PC-9 (cell line): ENCODE results near the gene IQCK. TPM values are rescaled to one million over a fixed set of nuclear protein-coding genes. Genes with fewer than 3 reads are reported as not detected.

Experiments
- BruUV-seq: library from RNA; stranded (reverse); fragments of 400-500 nt; replicated peaks from 2 replicates; lab custom pipeline; 2021; lab: Mats Ljungman, UMichigan
- CTCF ChIA-PET: fragments of 300-600 bp; sonication (Branson Sonifier 250); formaldehyde crosslinking; loops from one replicate; lab custom pipeline; 2022; ENCODE audit warnings: antibody characterized with exemption; lab: Charles Lee
- POLR2A ChIA-PET: fragments of 300-600 bp; sonication (Branson Sonifier 250); formaldehyde crosslinking; loops from one replicate; lab custom pipeline; 2022; ENCODE audit warnings: antibody characterized with exemption; ENCODE audit not compliant: unreplicated experiment; lab: Charles Lee
- DNase-seq, 2 experiments: peaks; one replicate each; pipeline versions ENCODE4 v3.0.0 to v3.0.0-alpha.2; 2015 to 2022; ENCODE audit warnings: mixed read lengths in 1 of 2
- H2AFZ ChIP-seq: fragments of 200-600 bp; sonication (generic); 2 replicates; pipeline ENCODE4 v1.8.1; 2017; ENCODE audit warnings: antibody characterized with exemption
- H3F3A ChIP-seq: fragments of 200-600 bp; sonication (generic); 2 replicates; pipeline ENCODE4 v1.8.1; 2017; ENCODE audit warnings: antibody characterized with exemption, mild to moderate bottlenecking, low read depth; ENCODE audit not compliant: insufficient read depth
- H3K27ac ChIP-seq: fragments of 200-600 bp; sonication (generic); 2 replicates; pipeline ENCODE4 v1.6.1; 2016; ENCODE audit warnings: mixed run types
- H3K27me3 ChIP-seq: fragments of 200-600 bp; sonication (generic); 2 replicates; pipeline ENCODE4 v1.6.1; 2016; ENCODE audit warnings: low read depth, mixed run types; ENCODE audit not compliant: insufficient read depth
- H3K36me3 ChIP-seq: fragments of 200-600 bp; sonication (generic); 2 replicates; pipeline ENCODE4 v1.6.1; 2016; ENCODE audit warnings: low read depth, mixed run types
- H3K4me1 ChIP-seq: fragments of 200-600 bp; sonication (generic); replicated peaks from 2 replicates; pipeline ENCODE4 v1.6.1; 2016; ENCODE audit warnings: mixed run types; ENCODE audit not compliant: insufficient read depth
- H3K4me2 ChIP-seq: fragments of 200-600 bp; sonication (generic); 2 replicates; pipeline ENCODE4 v1.6.1; 2017; ENCODE audit warnings: mixed run types
- H3K4me3 ChIP-seq: fragments of 200-600 bp; sonication (generic); 2 replicates; pipeline ENCODE4 v1.6.1; 2016; ENCODE audit warnings: mixed run types
- H3K79me2 ChIP-seq: fragments of 200-600 bp; sonication (generic); 2 replicates; pipeline ENCODE4 v1.6.1; 2017; ENCODE audit warnings: low read depth, mixed run types
- H3K9me2 ChIP-seq: fragments of 200-600 bp; sonication (generic); 2 replicates; pipeline ENCODE4 v1.8.1; 2017; ENCODE audit warnings: mild to moderate bottlenecking; ENCODE audit not compliant: insufficient read depth
- H3K9me3 ChIP-seq: fragments of 200-600 bp; sonication (generic); 2 replicates; pipeline ENCODE4 v1.8.1; 2016; ENCODE audit warnings: low read depth; ENCODE audit not compliant: insufficient read depth
- H4K20me1 ChIP-seq: fragments of 200-600 bp; sonication (generic); 2 replicates; pipeline ENCODE4 v1.8.1; 2017; ENCODE audit not compliant: insufficient read depth
- EZH2 ChIP-seq: fragments of 200-600 bp; sonication (generic); IDR thresholded peaks from 2 replicates; pipeline ENCODE4 v1.8.0; 2017; ENCODE audit warnings: antibody characterized with exemption, low read depth
- intact Hi-C: fragments of 100-400 bp; cut with micrococcal nuclease; formaldehyde crosslinking; loops from one replicate; pipeline ENCODE4 v1.10.0; 2022; ENCODE audit not compliant: unreplicated experiment
- total RNA-seq: library from RNA; stranded (reverse); gene quantifications from 2 replicates; pipeline ENCODE4 v1.2.3, GENCODE V29; 2021
- TF ChIP-seq, protein P1 (sequence below): fragments of 200-600 bp; sonication (generic); conservative IDR thresholded peaks from 2 replicates; pipeline ENCODE4 v1.6.1; 2017; ENCODE audit warnings: mixed run types, antibody characterized with exemption, mild to moderate bottlenecking, moderate library complexity

Gene IQCK
- total RNA-seq, 1 experiment from 2014 or later: 21.6 TPM

DNA sequence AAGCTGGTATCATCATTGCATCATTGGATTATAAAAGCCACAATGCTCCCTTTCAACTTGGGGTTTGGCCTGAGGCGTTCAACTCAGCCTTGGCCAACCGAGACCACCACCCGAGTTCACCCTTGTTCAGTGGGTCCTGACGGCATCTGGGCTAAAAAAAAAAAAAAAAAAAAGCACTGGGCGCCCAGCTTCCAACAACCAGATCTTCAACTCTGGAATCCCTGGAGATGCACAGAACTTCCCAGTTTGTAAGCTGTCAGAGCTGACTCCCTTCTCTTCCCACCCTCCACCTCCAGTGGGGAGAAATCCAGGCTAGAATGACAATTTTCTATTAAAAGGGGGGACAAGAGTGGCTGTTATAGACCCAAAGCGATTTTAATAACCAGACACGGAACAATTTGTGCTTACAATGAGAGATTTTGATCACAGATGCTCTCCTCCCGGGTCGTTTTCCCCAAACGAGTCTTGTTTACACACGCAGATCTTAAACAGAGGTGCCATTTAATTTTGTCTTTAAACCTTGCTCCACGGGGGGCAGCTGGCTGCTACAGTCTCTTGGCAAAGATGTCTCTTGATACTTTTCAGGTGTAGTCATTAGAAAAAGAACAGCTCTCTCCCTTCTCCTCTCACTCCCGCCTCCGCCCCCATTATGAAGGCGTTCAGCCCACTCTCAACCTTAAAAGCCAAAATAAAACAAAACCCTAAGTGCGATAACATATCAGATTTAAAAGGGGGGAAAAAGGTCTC lies 139.7 kb downstream of the IQCK start:
- DNase-seq: no peak
- Histone ChIP-seq H3K79me2 (no peaks in the 10 kb centered on the region), H3K27me3 (no peaks in the 10 kb centered on the region), H3K4me1 (no peaks in the 10 kb centered on the region), H3K27ac (no peak overlapping the region), H3K36me3 (no peaks in the 10 kb centered on the region), H3K4me3 (no peak overlapping the region), H3F3A (no peaks in the 10 kb centered on the region; the same call in 1 of the 2 replicates), H3K9me2 (no peaks in the 10 kb centered on the region), H3K4me2 (no peak overlapping the region), H4K20me1 (no peaks in the 10 kb centered on the region), H3K9me3 (no peaks in the 10 kb centered on the region), H2AFZ (no peak overlapping the region)
- no peak for TF ChIP-seq EZH2
- TF ChIP-seq, protein P1, sequence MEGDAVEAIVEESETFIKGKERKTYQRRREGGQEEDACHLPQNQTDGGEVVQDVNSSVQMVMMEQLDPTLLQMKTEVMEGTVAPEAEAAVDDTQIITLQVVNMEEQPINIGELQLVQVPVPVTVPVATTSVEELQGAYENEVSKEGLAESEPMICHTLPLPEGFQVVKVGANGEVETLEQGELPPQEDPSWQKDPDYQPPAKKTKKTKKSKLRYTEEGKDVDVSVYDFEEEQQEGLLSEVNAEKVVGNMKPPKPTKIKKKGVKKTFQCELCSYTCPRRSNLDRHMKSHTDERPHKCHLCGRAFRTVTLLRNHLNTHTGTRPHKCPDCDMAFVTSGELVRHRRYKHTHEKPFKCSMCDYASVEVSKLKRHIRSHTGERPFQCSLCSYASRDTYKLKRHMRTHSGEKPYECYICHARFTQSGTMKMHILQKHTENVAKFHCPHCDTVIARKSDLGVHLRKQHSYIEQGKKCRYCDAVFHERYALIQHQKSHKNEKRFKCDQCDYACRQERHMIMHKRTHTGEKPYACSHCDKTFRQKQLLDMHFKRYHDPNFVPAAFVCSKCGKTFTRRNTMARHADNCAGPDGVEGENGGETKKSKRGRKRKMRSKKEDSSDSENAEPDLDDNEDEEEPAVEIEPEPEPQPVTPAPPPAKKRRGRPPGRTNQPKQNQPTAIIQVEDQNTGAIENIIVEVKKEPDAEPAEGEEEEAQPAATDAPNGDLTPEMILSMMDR: no peak
- ChIA-PET POLR2A (no interaction called here), CTCF (interaction anchor here (1.0 kb wide), 1 partner anchor 29 kb away, joined by 7 read pairs; no protein-coding TSS in a partner anchor)
- no TSS peak for BruUV-seq
- intact Hi-C loops: no loop called here

DNA sequence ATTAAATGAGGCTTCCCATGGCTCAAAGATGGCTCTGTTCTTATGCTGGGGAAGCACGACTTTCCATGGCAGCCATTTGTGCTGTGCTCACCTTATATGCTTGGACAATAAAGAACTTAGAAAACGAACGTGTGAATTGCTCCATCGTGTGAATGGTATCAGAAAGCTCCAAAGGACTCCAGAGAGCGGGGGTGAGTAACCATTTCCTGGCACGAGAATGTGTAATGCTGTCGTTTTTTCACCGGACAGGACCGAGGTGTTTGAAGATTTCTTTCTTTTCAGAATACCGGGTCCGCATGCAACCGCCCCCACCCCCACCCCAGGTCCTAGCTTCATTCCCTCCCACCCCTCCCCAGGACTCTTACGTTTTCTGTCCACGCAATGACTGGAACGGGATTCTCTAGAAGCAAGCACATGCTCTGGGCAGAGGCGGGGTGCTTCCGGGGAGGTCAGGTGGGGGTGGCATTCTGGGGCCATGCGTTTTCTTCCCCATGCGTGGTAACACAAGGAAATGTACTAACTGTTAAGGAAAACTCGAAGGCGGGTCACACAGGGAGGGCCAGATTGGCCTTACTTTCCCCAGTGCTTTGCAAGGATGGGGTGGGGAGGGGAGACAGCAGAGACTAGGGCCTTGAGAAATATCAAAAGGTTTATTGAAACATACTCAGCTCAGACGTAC lies 140.4 kb downstream of the IQCK start:
- H3K9me3 ChIP-seq: no peaks in the 10 kb centered on the region
- TF ChIP-seq, protein P1: no peak
- TF ChIP-seq EZH2: no peak
- no peaks in the 10 kb centered on the region for H3K4me1 ChIP-seq
- H3K79me2 ChIP-seq: no peaks in the 10 kb centered on the region
- no peak for DNase-seq
- no peaks in the 10 kb centered on the region for H3K9me2 ChIP-seq
- no peak overlapping the region for H2AFZ ChIP-seq
- no peaks in the 10 kb centered on the region for H3K27me3 ChIP-seq
- no peaks in the 10 kb centered on the region; the same call in 1 of the 2 replicates for H3F3A ChIP-seq
- BruUV-seq: no TSS peak
- no peaks in the 10 kb centered on the region for H4K20me1 ChIP-seq
- no peak overlapping the region for H3K4me3 ChIP-seq
- H3K36me3 ChIP-seq: no peaks in the 10 kb centered on the region
- ChIA-PET POLR2A (no interaction called here), CTCF (interaction anchor here (1.0 kb wide), 1 partner anchor 28 kb away, joined by 7 read pairs; no protein-coding TSS in a partner anchor)
- no peak overlapping the region for H3K27ac ChIP-seq
- no peak overlapping the region for H3K4me2 ChIP-seq
- intact Hi-C loops: no loop called here

DNA sequence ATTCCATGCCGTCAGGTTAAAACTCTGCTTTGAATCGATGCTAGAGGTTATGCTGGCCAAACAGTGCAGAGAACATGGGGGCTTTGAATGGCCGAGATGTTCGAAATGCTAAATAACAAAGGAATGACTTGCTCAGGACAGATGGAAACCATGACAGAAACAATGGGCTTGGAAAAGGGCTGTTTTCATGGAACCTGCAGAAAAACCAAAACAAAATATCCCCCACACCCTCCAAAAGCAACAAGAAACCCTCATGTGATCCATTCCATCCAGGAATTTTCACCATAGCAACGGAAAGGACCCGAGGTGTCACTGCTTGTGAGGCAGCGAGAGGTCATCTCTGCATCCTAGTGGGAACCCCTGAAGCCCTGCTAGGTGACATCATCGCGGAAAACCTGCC lies 141.1 kb downstream of the IQCK start:
- Histone ChIP-seq H4K20me1 (no peaks in the 10 kb centered on the region), H3K9me2 (no peaks in the 10 kb centered on the region), H3K9me3 (no peaks in the 10 kb centered on the region), H3K27ac (no peak overlapping the region), H3K36me3 (no peaks in the 10 kb centered on the region), H3K4me2 (no peak overlapping the region), H3K79me2 (no peaks in the 10 kb centered on the region), H3F3A (no peaks in the 10 kb centered on the region; the same call in 1 of the 2 replicates), H3K27me3 (no peaks in the 10 kb centered on the region), H3K4me1 (no peaks in the 10 kb centered on the region), H2AFZ (no peak overlapping the region), H3K4me3 (no peak overlapping the region)
- BruUV-seq: no TSS peak
- DNase-seq: no peak
- POLR2A ChIA-PET: no interaction called here
- TF ChIP-seq EZH2: no peak
- TF ChIP-seq, protein P1: no peak
- intact Hi-C loops: no loop called here
- CTCF ChIA-PET: no interaction called here
